K562 (cell line): ENCODE measurements around the gene GGACT. TPM values are rescaled to one million over a fixed set of nuclear protein-coding genes. Genes with fewer than 3 reads are reported as not detected.
A peak's percentile ranks its signal among the peaks of the same experiment; 100 is the strongest.

Experiments used
- ATF3 ChIP-seq, 2 experiments: fragments of 450-650 bp in 1 of 2; sonication (generic) in 1 of 2; formaldehyde crosslinking in 1 of 2; IDR thresholded peaks in 1 of 2; conservative IDR thresholded peaks in 1 of 2; 2 replicates each; pipeline versions ENCODE4 v1.6.1 to v1.8.1; 2016 to 2023; ENCODE audit warnings: mild to moderate bottlenecking in 2 of 2, moderate library complexity in 2 of 2, inconsistent platforms in 1 of 2, missing genetic modification reagents in 1 of 2
- BACH1 ChIP-seq: fragments of 200-800 bp; sonication (Bioruptor generic); IDR thresholded peaks from 2 replicates; pipeline ENCODE4 v1.6.1; 2016; ENCODE audit warnings: missing genetic modification characterization, missing compliant biosample characterization
- CBFA2T3 ChIP-seq: fragments of 450-650 bp; IDR thresholded peaks from 2 replicates; pipeline ENCODE4 v1.6.1; 2017
- CEBPG ChIP-seq, 3 experiments: fragments of 200-800 bp in 1 of 3; sonication (Bioruptor generic) in 1 of 3; sonication (generic) in 1 of 3; formaldehyde crosslinking in 1 of 3; IDR thresholded peaks in 2 of 3; conservative IDR thresholded peaks in 1 of 3; 2 replicates each; pipeline versions ENCODE4 v1.6.1 to v1.8.0; 2016 to 2022; ENCODE audit warnings: missing compliant biosample characterization in 2 of 3, missing genetic modification characterization in 2 of 3, mild to moderate bottlenecking in 1 of 3, missing genetic modification reagents in 1 of 3
- EP300 ChIP-seq: IDR thresholded peaks from 2 replicates; pipeline ENCODE4 v1.6.1; 2012; ENCODE audit warnings: low read length, improper control_type of control experiment
- FOXA1 ChIP-seq: fragments of 450-650 bp; IDR thresholded peaks from 2 replicates; pipeline ENCODE4 v1.6.1; 2016; ENCODE audit warnings: mild to moderate bottlenecking, borderline replicate concordance
- JUN ChIP-seq, 2 experiments: sonication (generic) in 1 of 2; formaldehyde crosslinking in 1 of 2; IDR thresholded peaks; 2 replicates each; pipeline versions ENCODE4 v1.6.1 to v1.8.0; 2012 to 2022; ENCODE audit warnings: borderline replicate concordance in 2 of 2, mild to moderate bottlenecking in 2 of 2, improper control_type of control experiment in 1 of 2, low read depth in 1 of 2, low read length in 1 of 2, missing genetic modification reagents in 1 of 2
- MTA1 ChIP-seq: fragments of 450-650 bp; IDR thresholded peaks from 2 replicates; pipeline ENCODE4 v1.6.1; 2017; ENCODE audit warnings: borderline replicate concordance
- PHF21A ChIP-seq: fragments of 450-650 bp; IDR thresholded peaks from 2 replicates; pipeline ENCODE4 v1.6.1; 2017; ENCODE audit warnings: low read depth, borderline replicate concordance
- POLR2G ChIP-seq: fragments of 200-400 bp; formaldehyde crosslinking; IDR thresholded peaks from 2 replicates; pipeline ENCODE4 v1.6.1; 2017; ENCODE audit warnings: low read depth, mild to moderate bottlenecking, antibody characterized with exemption, low read length, moderate library complexity
- TFAP4 ChIP-seq: sonication (generic); formaldehyde crosslinking; IDR thresholded peaks from 2 replicates; pipeline ENCODE4 v1.8.0; 2022; ENCODE audit warnings: missing genetic modification reagents, mild to moderate bottlenecking, moderate library complexity, borderline replicate concordance
- ZKSCAN8 ChIP-seq: fragments of 200-800 bp; sonication (Bioruptor generic); IDR thresholded peaks from 2 replicates; pipeline ENCODE4 v1.6.1; 2016; ENCODE audit warnings: missing genetic modification characterization, missing compliant biosample characterization
- ZNF184 ChIP-seq: sonication (generic); formaldehyde crosslinking; IDR thresholded peaks from 2 replicates; pipeline ENCODE4 v1.5.0; 2020; ENCODE audit warnings: missing genetic modification reagents
- ZNF23 ChIP-seq: fragments of 250-450 bp; sonication (Bioruptor Pico); IDR thresholded peaks from 2 replicates; pipeline ENCODE4 v1.4.0; 2020; ENCODE audit warnings: mild to moderate bottlenecking
- ZNF282 ChIP-seq: sonication (generic); formaldehyde crosslinking; IDR thresholded peaks from 2 replicates; pipeline ENCODE4 v1.8.1; 2023; ENCODE audit warnings: missing genetic modification reagents
- ZNF316 ChIP-seq: fragments of 450-650 bp; IDR thresholded peaks from 2 replicates; pipeline ENCODE4 v1.6.1; 2016
- ZNF318 ChIP-seq, 2 experiments: fragments of 450-650 bp; IDR thresholded peaks; 2 replicates each; pipeline ENCODE4 v1.6.1; 2016; ENCODE audit warnings: mild to moderate bottlenecking in 2 of 2, borderline replicate concordance in 1 of 2, low read depth in 1 of 2, moderate library complexity in 1 of 2
- ZNF707 ChIP-seq: fragments of 250-450 bp; sonication (Bioruptor Pico); conservative IDR thresholded peaks from 2 replicates; pipeline ENCODE4 v1.8.0; 2022; ENCODE audit warnings: inconsistent platforms, mild to moderate bottlenecking, moderate library complexity
- polyA plus RNA-seq, 8 experiments: library from polyadenylated mRNA; depleted of rRNA in 4 of 8; stranded (reverse) in 5 of 8; unstranded in 3 of 8; fragments of >200 nt; fragmentation: Nextera tagmentation in 2 of 8; fragmentation: Illumina TruSeq in 1 of 8; extraction: Ambion mirVana in 2 of 8; extraction: Trizol in 1 of 8; gene quantifications; 2 replicates each; pipeline versions ENCODE4 v1.2.1 to v1.2.3, GENCODE V29; 2011 to 2014; ENCODE audit warnings: inconsistent platforms in 1 of 8, missing spikeins in 1 of 8
- total RNA-seq, 7 experiments: library from RNA; depleted of rRNA in 6 of 7; stranded (reverse); fragments of >200 nt in 6 of 7; fragmentation: Illumina TruSeq in 2 of 7; extraction: Trizol in 2 of 7; gene quantifications; 2 replicates each; pipeline versions ENCODE4 v1.2.1 to v1.2.3, GENCODE V29; 2011 to 2021; ENCODE audit warnings: low replicate concordance in 1 of 7

The GGACT gene
- total and polyA plus RNA-seq, 9 of the 15 experiments (the other 6 are each of a cell fraction or from before 2014, with no cell fraction given), result 0.20 to 3.2 (median 1.7) TPM

GRCh38 chr13:100497389-100497788 lies 91.2 kb downstream of the GGACT start (continued):
- TF ChIP-seq CEBPG (CRISPR knock-in tag; IDR thresholded peaks at IDR 0.05) (no peak), CEBPG (tag; conservative IDR thresholded peaks at IDR 0.05 in 1 of 2, IDR thresholded peaks at IDR 0.05 in 1 of 2) (no peak), EP300 (peak; percentile 5; the same call in 1 of the 2 replicates), JUN (IDR thresholded peaks at IDR 0.05; ENCODE audit: borderline replicate concordance, low read depth, low read length) (0 out of 2 replicates have a peak, but pooled peaks have one; percentile 24), JUN (CRISPR knock-in tag; IDR thresholded peaks at IDR 0.05; ENCODE audit: borderline replicate concordance) (no peak), ZNF23 (CRISPR knock-in tag) (no peak), ZNF318 (IDR thresholded peaks at IDR 0.05; ENCODE audit: borderline replicate concordance in 1 of 2, low read depth in 1 of 2) (0 out of 4 replicates have a peak, but pooled peaks of 1 of the 2 experiments have one; percentile 21), ZKSCAN8 (CRISPR knock-in tag) (no peak), BACH1 (tag) (peak; percentile 41; the same call in 1 of the 2 replicates), FOXA1 (no peak), MTA1 (no peak), ZNF316 (peak; percentile 68), ATF3 (IDR thresholded peaks at IDR 0.05) (peak; percentile 78), ATF3 (CRISPR knock-in tag; conservative IDR thresholded peaks at IDR 0.05) (no peak), ZNF707 (no peak), CBFA2T3 (0 out of 2 replicates have a peak, but pooled peaks have one; percentile 6), POLR2G (no peak), ZNF184 (CRISPR knock-in tag) (no peak), TFAP4 (CRISPR knock-in tag) (no peak), PHF21A (no peak), ZNF282 (CRISPR knock-in tag) (no peak)
